Left ventricle myocardium inferior (tissue), 1 donor: ENCODE measurements around the gene MAP2. TPM values are rescaled to one million over a fixed set of nuclear protein-coding genes. Genes with fewer than 3 reads are reported as not detected.
"Not testable (repeated sequence)": the region's sequence is repeated elsewhere in the genome, so short reads cannot be mapped to it uniquely, and the experiment has no call there.

ENCODE experiments used
- DNase-seq: peaks from one replicate; pipeline ENCODE4 v3.0.0-alpha.2; 2020
- H3K27ac ChIP-seq: fragments of 200-600 bp; replicated peaks from 2 replicates; pipeline ENCODE4 v1.8.0; 2021
- H3K27me3 ChIP-seq: fragments of 200-600 bp; 2 replicates; pipeline ENCODE4 v1.8.0; 2021; ENCODE audit warnings: low read depth
- H3K36me3 ChIP-seq: fragments of 200-600 bp; 2 replicates; pipeline ENCODE4 v1.8.0; 2021
- H3K4me1 ChIP-seq: fragments of 200-600 bp; 2 replicates; pipeline ENCODE4 v1.8.0; 2021
- H3K4me3 ChIP-seq: fragments of 200-600 bp; 2 replicates; pipeline ENCODE4 v1.8.0; 2021; ENCODE audit warnings: mild to moderate bottlenecking, moderate library complexity
- H3K9me3 ChIP-seq: fragments of 200-600 bp; replicated peaks from 2 replicates; pipeline ENCODE4 v1.8.0; 2021
- CTCF ChIP-seq: fragments of 200-600 bp; IDR thresholded peaks from 2 replicates; pipeline ENCODE4 v1.8.0; 2021; ENCODE audit warnings: antibody characterized with exemption, mild to moderate bottlenecking, borderline replicate concordance
- intact Hi-C: fragments of 100-400 bp; cut with micrococcal nuclease; formaldehyde crosslinking; loops from one replicate; pipeline ENCODE4 v1.11.0; 2022
- total RNA-seq: library from RNA; stranded (reverse); fragmentation: NEBNext Ultra II Directional; extraction: Animal tissue kit (Norgen Biotek cat#: 25700); gene quantifications from one replicate; pipeline ENCODE4 v1.2.1, GENCODE V29; 2021
- donor health status: DM: no; HTN: yes; CAD: no; lungs with severe emphysema.

The MAP2 gene
- total RNA-seq, 1 donor from 2014 or later: 6.2 TPM

- H3K27ac ChIP-seq: no peak overlapping the region
- intact Hi-C loops: no loop called here
- no peak for DNase-seq
- no peak for TF ChIP-seq CTCF
- H3K4me1 ChIP-seq: peaks cover 26% of the 10 kb centered on the region
- no peaks in the 10 kb centered on the region for H3K27me3 ChIP-seq
- H3K4me3 ChIP-seq: no peak overlapping the region
- no peaks in the 10 kb centered on the region for H3K9me3 ChIP-seq
- no peaks in the 10 kb centered on the region for H3K36me3 ChIP-seq
Observed at GRCh38 chr2:209472871-209473270, 49.0 kb downstream of the MAP2 start.

GRCh38 chr2:209473930-209474419 is 50.1 kb downstream of the MAP2 start:
- Histone ChIP-seq H3K27ac (peak overlapping the region; percentile 9), H3K36me3 (no peaks in the 10 kb centered on the region), H3K27me3 (no peaks in the 10 kb centered on the region), H3K4me3 (no peak overlapping the region), H3K4me1 (peaks cover 26% of the 10 kb centered on the region), H3K9me3 (no peaks in the 10 kb centered on the region)
- DNase-seq: no peak
- TF ChIP-seq CTCF: no peak
- intact Hi-C loops: no loop called here

GRCh38 chr2:209474960-209475359 is 51.1 kb downstream of the MAP2 start:
- no peak for TF ChIP-seq CTCF
- H3K4me3 ChIP-seq: no peak overlapping the region
- H3K36me3 ChIP-seq: no peaks in the 10 kb centered on the region
- DNase-seq: no peak
- H3K9me3 ChIP-seq: no peaks in the 10 kb centered on the region
- H3K4me1 ChIP-seq: peaks cover 26% of the 10 kb centered on the region
- intact Hi-C loops: no loop called here
- no peak overlapping the region for H3K27ac ChIP-seq
- H3K27me3 ChIP-seq: no peaks in the 10 kb centered on the region

GRCh38 chr2:209476367-209477208 is 52.7 kb downstream of the MAP2 start:
- Histone ChIP-seq H3K27me3 (no peaks in the 10 kb centered on the region), H3K36me3 (no peaks in the 10 kb centered on the region), H3K9me3 (no peaks in the 10 kb centered on the region), H3K4me3 (no peak overlapping the region), H3K27ac (no peak overlapping the region), H3K4me1 (peaks cover 26% of the 10 kb centered on the region)
- TF ChIP-seq CTCF: no peak
- intact Hi-C loops: no loop called here
- no peak for DNase-seq

GRCh38 chr2:209492296-209492695 is 68.4 kb downstream of the MAP2 start:
- DNase-seq, H3K27ac ChIP-seq, H3K36me3 ChIP-seq, H3K27me3 ChIP-seq, intact Hi-C loops, H3K4me3 ChIP-seq: not testable (repeated sequence)
- Histone ChIP-seq H3K9me3 (peaks cover 52% of the 10 kb centered on the region), H3K4me1 (peaks cover 23% of the 10 kb centered on the region)

- Histone ChIP-seq H3K27ac (peak overlapping the region; percentile 91), H3K4me3 (peak overlapping the region; percentile 49), H3K4me1 (peaks cover 24% of the 10 kb centered on the region), H3K9me3 (peaks cover 80% of the 10 kb centered on the region)
- DNase-seq, H3K27me3 ChIP-seq, H3K36me3 ChIP-seq, intact Hi-C loops: not testable (repeated sequence)
Observed at GRCh38 chr2:209495068-209495620, 71.3 kb downstream of the MAP2 start.
